ENCODE results near the gene ZC3H7B. TPM values are rescaled to one million over a fixed set of nuclear protein-coding genes. Genes with fewer than 3 reads are reported as not detected.

The ZC3H7B gene
- total RNA-seq, 1 experiment from 2014 or later, result 62.7 TPM

- H3K4me1 ChIP-seq (replicated peaks; ENCODE audit: insufficient read depth), result no peaks in the 10 kb centered on the region; the same call in 1 of the 2 replicates
- TF ChIP-seq EZH2 (IDR thresholded peaks at IDR 0.05; ENCODE audit: low read depth), result no peak
- TF ChIP-seq, protein P1, sequence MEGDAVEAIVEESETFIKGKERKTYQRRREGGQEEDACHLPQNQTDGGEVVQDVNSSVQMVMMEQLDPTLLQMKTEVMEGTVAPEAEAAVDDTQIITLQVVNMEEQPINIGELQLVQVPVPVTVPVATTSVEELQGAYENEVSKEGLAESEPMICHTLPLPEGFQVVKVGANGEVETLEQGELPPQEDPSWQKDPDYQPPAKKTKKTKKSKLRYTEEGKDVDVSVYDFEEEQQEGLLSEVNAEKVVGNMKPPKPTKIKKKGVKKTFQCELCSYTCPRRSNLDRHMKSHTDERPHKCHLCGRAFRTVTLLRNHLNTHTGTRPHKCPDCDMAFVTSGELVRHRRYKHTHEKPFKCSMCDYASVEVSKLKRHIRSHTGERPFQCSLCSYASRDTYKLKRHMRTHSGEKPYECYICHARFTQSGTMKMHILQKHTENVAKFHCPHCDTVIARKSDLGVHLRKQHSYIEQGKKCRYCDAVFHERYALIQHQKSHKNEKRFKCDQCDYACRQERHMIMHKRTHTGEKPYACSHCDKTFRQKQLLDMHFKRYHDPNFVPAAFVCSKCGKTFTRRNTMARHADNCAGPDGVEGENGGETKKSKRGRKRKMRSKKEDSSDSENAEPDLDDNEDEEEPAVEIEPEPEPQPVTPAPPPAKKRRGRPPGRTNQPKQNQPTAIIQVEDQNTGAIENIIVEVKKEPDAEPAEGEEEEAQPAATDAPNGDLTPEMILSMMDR (conservative IDR thresholded peaks at IDR 0.05), result no peak
- no peaks in the 10 kb centered on the region for H3K27me3 ChIP-seq (ENCODE audit: insufficient read depth, low read depth)
- peaks cover 2% of the 10 kb centered on the region; the same call in 1 of the 2 replicates for H4K20me1 ChIP-seq (ENCODE audit: insufficient read depth)
- DNase-seq, result no peak
- no TSS peak for BruUV-seq (replicated peaks)
- no peak overlapping the region for H3K4me3 ChIP-seq
- no peaks in the 10 kb centered on the region for H3K79me2 ChIP-seq (ENCODE audit: low read depth)
- no peaks in the 10 kb centered on the region for H3K9me2 ChIP-seq (ENCODE audit: insufficient read depth)
- H2AFZ ChIP-seq, result no peak overlapping the region
- no peak overlapping the region for H3K27ac ChIP-seq
- intact Hi-C loops (cut with micrococcal nuclease; ENCODE audit: unreplicated experiment), result no loop called here
- no peak overlapping the region for H3K4me2 ChIP-seq
- 0 out of 2 replicates have a peak, but pooled peaks cover 10% of the 10 kb centered on the region for H3K36me3 ChIP-seq (ENCODE audit: low read depth)
- ChIA-PET CTCF (no interaction called here), POLR2A (ENCODE audit: unreplicated experiment) (no interaction called here)
- no peaks in the 10 kb centered on the region for H3F3A ChIP-seq (ENCODE audit: insufficient read depth, low read depth)
- no peaks in the 10 kb centered on the region for H3K9me3 ChIP-seq (ENCODE audit: insufficient read depth, low read depth)
Measured at GRCh38 chr22:41347066-41347859, 45.9 kb downstream of the ZC3H7B start.

GRCh38 chr22:41348964-41349484 lies 47.7 kb downstream of the ZC3H7B start:
- no peaks in the 10 kb centered on the region for H3K27me3 ChIP-seq (ENCODE audit: insufficient read depth, low read depth)
- H3K4me3 ChIP-seq, result no peak overlapping the region
- H3K4me2 ChIP-seq, result no peak overlapping the region
- no peaks in the 10 kb centered on the region; the same call in 1 of the 2 replicates for H3K4me1 ChIP-seq (replicated peaks; ENCODE audit: insufficient read depth)
- no peaks in the 10 kb centered on the region for H3K9me3 ChIP-seq (ENCODE audit: insufficient read depth, low read depth)
- H3F3A ChIP-seq (ENCODE audit: insufficient read depth, low read depth), result no peaks in the 10 kb centered on the region
- no peaks in the 10 kb centered on the region for H3K9me2 ChIP-seq (ENCODE audit: insufficient read depth)
- ChIA-PET CTCF (interaction anchor here (0.6 kb wide), 1 partner anchor 94 kb away, joined by 5 read pairs; no protein-coding TSS in a partner anchor), POLR2A (ENCODE audit: unreplicated experiment) (no interaction called here)
- no peak overlapping the region for H3K27ac ChIP-seq
- no peak overlapping the region for H2AFZ ChIP-seq
- no peaks in the 10 kb centered on the region; the same call in 1 of the 2 replicates for H4K20me1 ChIP-seq (ENCODE audit: insufficient read depth)
- H3K79me2 ChIP-seq (ENCODE audit: low read depth), result no peaks in the 10 kb centered on the region
- intact Hi-C loops (cut with micrococcal nuclease; ENCODE audit: unreplicated experiment), result no loop called here
- BruUV-seq (replicated peaks), result no TSS peak
- 0 out of 2 replicates have a peak, but pooled peaks cover 2% of the 10 kb centered on the region for H3K36me3 ChIP-seq (ENCODE audit: low read depth)
- TF ChIP-seq, protein P1 (conservative IDR thresholded peaks at IDR 0.05), result no peak
- no peak for TF ChIP-seq EZH2 (IDR thresholded peaks at IDR 0.05; ENCODE audit: low read depth)
- no peak for DNase-seq

GRCh38 chr22:41350087-41350486 lies 48.8 kb downstream of the ZC3H7B start:
- H3K27me3 ChIP-seq (ENCODE audit: insufficient read depth, low read depth), result no peaks in the 10 kb centered on the region
- no peaks in the 10 kb centered on the region for H3K9me3 ChIP-seq (ENCODE audit: insufficient read depth, low read depth)
- no peak overlapping the region for H3K4me3 ChIP-seq
- H3F3A ChIP-seq (ENCODE audit: insufficient read depth, low read depth), result no peaks in the 10 kb centered on the region
- no peak for DNase-seq
- BruUV-seq (replicated peaks), result no TSS peak
- no peak for TF ChIP-seq EZH2 (IDR thresholded peaks at IDR 0.05; ENCODE audit: low read depth)
- H3K4me1 ChIP-seq (replicated peaks; ENCODE audit: insufficient read depth), result no peaks in the 10 kb centered on the region; the same call in 1 of the 2 replicates
- POLR2A ChIA-PET (ENCODE audit: unreplicated experiment), result no interaction called here
- H3K9me2 ChIP-seq (ENCODE audit: insufficient read depth), result no peaks in the 10 kb centered on the region
- CTCF ChIA-PET, result no interaction called here
- no peaks in the 10 kb centered on the region; the same call in 1 of the 2 replicates for H4K20me1 ChIP-seq (ENCODE audit: insufficient read depth)
- H3K79me2 ChIP-seq (ENCODE audit: low read depth), result no peaks in the 10 kb centered on the region
- no peak overlapping the region for H2AFZ ChIP-seq
- intact Hi-C loops (cut with micrococcal nuclease; ENCODE audit: unreplicated experiment), result no loop called here
- H3K4me2 ChIP-seq, result no peak overlapping the region
- H3K36me3 ChIP-seq (ENCODE audit: low read depth), result no peaks in the 10 kb centered on the region
- H3K27ac ChIP-seq, result no peak overlapping the region

All from PC-9 (cell line).